NCI-H510A treated with DMSO at 0.1 percent for 48 hours (cell line): ENCODE measurements around the gene OR10G2.
"Not testable (repeated sequence)": the region's sequence is repeated elsewhere in the genome, so short reads cannot be mapped to it uniquely, and the experiment has no call there.

Source experiments
- DNase-seq: peaks from one replicate; lab custom pipeline; 2025; lab: John Stamatoyannopoulos, UW

The OR10G2 gene, protein sequence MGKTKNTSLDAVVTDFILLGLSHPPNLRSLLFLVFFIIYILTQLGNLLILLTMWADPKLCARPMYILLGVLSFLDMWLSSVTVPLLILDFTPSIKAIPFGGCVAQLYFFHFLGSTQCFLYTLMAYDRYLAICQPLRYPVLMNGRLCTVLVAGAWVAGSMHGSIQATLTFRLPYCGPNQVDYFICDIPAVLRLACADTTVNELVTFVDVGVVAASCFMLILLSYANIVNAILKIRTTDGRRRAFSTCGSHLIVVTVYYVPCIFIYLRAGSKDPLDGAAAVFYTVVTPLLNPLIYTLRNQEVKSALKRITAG

DNA sequence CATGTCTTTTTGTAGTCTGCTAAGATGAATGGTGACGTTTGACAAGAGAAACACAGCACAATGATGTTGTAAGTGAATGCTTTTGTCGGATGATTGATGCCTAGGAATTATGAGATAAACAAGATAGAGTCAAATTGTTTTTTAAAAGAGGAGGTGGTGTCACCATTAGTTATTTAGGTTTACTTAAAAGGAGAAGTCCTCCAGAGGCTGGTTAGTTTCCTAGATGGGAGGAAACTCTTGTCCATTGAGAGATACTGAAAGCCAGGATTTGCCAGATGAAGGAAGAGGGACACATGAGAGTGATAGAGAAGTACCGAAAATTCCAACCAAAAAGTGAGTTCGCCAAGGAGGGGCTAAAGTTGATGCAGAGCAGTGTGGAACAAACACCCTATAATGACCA lies at the start of gene OR10G2:
TSS of gene OR10G2 (minus strand) at position 101 of the 400 bp plus-strand sequence. CDS start at position 3, 98 bp downstream.
- no peak for DNase-seq

GRCh38 chr14:21680072-21680471 lies 45.3 kb upstream of the OR10G2 start:
- DNase-seq = no peak

- DNase-seq = no peak
These were observed 40.8 kb upstream of the OR10G2 start for GRCh38 chr14:21675566-21675965.

DNA sequence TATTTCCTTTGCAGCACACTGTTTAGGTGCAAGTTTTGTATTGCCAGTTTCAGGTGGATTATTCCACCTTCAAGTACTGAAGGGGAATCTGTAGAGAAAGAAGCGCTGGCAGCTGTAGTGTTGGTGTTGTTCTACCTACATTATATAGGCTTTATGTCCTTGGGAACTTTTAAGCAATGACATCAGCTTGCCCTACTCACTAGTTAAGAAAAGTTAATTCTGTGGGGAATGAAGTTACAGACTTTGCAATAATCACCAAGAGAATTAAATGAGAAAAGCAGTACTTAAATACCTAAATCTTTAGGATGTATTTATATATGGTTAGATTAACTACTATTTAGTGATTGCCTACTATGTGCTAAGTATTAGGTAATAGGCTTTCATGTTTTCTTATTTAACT lies 39.0 kb upstream of the OR10G2 start, which contains the start of gene OR4E1:
TSS of gene OR4E1 (minus strand) at position 101 of the 400 bp plus-strand sequence. CDS start 2,883 bp downstream, outside the sequence.
- DNase-seq = no peak

GRCh38 chr14:21672116-21672515 lies 37.4 kb upstream of the OR10G2 start:
- DNase-seq = no peak

DNA sequence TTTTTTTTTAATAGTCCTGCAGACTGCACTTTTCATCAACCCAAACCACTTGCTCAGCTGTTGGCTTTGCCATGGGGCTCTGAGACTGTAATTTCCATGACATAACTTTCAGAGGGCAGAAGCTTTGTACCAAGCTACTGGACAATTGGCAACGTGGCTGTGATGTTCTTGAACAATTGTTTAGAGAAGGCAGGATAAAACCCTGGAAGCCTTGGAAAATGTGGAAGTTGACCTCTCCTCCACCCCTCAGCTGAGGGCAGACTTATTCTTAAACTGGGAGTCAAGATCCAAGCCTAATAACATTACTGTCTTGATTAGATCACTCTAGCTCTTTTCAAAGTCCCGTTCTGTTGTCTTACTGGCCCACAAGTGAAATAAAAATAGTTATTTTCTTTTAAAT lies 36.6 kb upstream of the OR10G2 start:
- DNase-seq = no peak

GRCh38 chr14:21669284-21669683 lies 34.5 kb upstream of the OR10G2 start:
- DNase-seq = no peak

GRCh38 chr14:21668377-21668776 lies 33.6 kb upstream of the OR10G2 start:
- no peak for DNase-seq

DNA sequence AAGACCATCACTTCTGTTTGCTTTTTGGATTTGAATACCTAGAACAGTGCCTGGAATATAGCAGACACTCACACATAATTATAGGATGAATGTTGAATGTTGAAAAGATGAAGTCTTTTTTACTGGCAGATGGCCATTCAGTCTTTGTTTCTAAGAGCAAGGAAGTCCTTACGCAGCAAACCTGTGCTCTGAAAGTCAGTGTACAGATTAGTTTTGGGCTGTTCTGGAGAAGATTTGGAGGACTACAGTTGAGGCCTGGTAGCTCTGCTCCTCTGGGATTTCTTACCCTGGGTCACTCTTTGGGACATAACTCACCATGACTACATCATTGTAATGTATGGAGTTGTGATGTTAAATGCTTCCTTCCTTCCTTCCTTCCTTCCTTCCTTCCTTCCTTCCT lies 22.2 kb upstream of the OR10G2 start:
- DNase-seq = no peak

DNA sequence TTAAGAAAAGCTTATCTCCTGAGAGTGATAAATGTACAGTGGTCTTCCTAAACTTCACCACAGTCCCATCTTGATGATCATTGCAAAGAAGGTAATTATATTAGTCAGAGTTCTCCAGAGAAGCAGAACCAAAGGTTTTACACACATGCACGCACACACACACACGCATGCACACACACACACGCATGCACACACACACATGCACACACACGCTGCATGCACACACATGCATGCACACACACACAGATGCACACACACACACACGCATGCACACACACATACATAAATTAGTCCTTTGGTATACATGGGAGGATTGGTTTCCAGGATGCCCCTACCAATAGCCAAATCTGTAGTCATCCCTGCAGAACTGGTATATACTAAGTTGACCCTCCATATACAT lies 19.5 kb upstream of the OR10G2 start:
- DNase-seq = no peak

DNA sequence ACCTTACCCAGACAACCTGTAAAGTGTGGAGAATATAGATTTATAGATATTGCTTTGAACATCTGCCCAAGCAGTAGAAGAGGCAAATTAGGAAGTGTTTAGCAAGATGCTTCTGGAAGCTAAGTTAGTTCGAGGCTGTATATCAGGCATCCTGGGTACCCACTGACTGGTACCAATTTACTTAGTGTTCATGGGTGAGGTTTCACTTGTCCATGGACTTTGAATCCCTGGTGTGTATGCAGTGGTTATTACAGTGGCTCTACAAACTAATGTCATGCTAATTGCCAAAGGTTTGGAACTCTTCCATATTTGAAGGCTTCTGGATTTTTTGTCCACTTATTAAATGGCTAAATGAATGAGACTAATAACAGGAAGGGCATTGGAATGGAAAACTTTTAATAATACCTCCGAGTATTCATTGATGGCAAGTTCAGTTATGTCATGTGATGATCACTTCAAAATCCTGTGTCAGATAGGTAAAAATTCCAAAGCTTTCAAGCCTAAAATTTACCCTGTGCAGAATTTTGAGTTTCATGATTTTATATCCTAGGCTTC lies 18.7 kb upstream of the OR10G2 start, which contains the start of gene OR4E2:
TSS of gene OR4E2 (plus strand) at position 505 of the 555 bp plus-strand sequence. CDS start 11,248 bp downstream, outside the sequence.
- DNase-seq = no peak

GRCh38 chr14:21652209-21652808 lies 17.6 kb upstream of the OR10G2 start:
- DNase-seq = no peak

DNA sequence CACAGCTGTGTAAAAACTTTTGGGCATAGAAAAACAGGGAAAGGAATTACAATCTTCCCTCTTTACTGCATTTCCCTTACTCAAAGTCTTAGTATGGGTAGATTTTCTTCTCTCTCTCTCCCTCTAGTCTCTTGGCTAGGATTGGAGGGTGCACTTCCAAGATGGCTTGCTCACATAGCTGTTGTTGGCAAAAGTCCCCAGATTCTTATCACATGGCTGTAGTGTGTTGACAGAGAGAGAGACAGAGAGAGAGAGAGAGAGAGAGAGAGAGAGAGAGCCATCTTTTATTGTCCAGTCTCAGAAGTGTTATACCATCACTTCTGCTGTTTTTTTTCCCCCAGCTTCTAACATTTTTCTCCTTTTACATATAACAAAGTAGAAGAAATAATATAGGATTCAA lies 12.6 kb upstream of the OR10G2 start:
- no peak for DNase-seq

GRCh38 chr14:21643407-21643806 lies 8.7 kb upstream of the OR10G2 start:
- no peak for DNase-seq

GRCh38 chr14:21642683-21643082 lies 7.9 kb upstream of the OR10G2 start:
- DNase-seq = no peak

DNA sequence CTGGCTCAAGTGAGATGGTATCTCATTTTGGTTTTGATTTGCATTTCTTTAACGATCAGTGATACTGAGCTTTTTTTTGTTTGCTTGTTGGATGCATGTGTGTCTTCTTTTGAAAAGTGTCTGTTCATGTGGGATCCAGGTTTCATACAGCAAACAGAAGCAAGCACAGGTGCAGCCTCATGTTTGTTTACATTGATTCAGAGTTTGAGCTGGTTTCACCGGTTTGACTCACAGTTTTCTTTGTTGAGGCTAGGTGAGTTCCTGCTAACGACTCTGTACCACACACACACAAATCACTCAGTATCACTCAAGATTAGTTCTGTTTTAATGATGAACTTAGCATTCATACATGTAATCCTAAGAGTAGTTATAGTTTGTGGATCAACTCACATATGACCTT lies 3.7 kb downstream of the OR10G2 start:
- DNase-seq = no peak

- DNase-seq = not testable (repeated sequence)
These were observed 4.2 kb downstream of the OR10G2 start for GRCh38 chr14:21630503-21630902.

DNA sequence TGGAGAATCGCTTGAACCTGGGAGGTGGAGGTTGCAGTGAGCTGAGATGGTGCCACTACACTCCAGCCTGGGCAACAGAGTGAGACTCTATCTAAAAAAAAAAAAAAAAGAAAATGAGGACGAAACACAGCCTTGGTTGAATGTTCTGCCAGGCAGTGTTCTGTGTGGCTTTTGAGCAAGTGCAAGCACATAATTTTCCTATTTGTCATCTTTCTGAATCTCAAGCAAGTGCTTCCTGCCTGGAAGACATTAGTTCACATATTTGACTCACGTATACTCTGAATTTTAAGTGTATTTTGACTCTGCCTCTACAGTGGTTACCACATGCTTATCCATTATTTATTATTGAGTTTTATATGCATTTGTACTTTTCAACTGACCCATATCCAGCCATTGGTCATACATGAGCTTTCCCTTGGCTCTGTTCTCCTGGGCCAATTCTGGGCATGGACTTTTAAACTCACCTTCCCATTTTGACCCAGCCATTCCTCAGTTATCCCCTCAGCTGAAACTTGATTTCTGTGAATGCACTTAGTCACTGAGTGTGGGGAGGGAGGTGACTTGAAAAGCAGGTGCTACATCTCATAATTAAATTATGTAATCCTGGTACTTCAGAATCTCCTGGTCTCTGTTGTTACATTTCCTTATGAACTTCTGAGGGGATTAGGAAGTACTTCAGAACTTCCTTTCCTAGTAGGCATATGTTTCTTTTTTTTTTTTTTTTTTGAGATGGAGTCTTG lies 8.1 kb downstream of the OR10G2 start:
- no peak for DNase-seq

- DNase-seq = no peak
These were observed 17.1 kb downstream of the OR10G2 start for GRCh38 chr14:21617614-21618013.

DNA sequence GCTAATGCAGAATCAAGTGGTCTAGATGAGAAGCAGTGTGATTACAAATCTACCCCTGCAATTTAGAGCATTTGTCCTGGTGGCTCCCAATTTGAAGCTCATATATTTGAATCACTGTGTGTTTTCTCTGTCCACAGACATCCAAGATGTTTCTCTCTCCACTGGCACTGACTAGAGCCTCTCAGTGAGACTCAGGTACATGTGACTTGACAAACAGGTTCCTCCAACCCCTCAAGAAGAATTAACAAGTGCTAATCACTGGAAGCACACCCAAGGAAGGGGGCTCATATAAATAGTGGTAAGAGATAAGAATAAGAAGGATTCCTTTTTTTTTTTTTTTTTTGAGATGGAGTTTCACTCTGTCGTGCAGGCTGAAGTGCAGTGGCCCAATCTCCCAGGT lies 20.5 kb downstream of the OR10G2 start:
- DNase-seq = no peak

DNA sequence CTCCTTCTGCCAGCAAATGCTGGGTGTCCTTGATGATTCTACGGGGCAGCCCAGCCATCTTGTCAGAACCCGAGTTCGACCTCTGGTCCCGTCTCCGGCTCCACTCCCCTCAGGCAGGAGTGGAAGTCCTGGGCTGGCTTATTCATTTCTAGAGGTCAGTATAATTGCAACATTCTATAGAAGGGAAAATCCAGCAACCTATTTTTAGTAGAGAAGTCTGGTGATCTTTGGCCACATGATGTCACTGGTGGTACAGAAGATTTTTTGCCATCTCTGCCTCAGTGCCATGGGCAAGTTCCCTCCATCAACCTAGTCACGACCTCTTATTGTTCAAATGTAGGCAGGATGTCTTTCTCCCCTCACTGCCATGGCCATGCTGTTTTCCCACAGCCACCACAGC lies 22.4 kb downstream of the OR10G2 start:
- no peak for DNase-seq

DNA sequence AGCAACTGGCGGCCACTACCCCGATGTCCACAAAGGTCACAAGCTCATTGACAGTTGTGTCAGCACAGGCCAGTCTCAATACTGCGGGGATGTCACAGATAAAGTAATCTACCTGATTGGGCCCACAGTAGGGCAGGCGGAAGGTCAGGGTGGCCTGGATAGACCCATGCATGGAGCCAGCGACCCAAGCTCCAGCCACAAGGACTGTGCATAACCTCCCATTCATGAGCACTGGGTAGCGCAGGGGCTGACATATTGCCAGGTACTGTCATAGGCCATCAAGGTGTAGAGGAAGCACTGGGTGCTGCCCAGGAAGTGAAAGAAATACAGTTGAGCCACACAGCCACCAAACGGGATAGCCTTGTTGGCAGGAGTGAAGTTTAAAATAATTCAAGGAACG lies 32.6 kb downstream of the OR10G2 start:
- not testable (repeated sequence) for DNase-seq

DNA sequence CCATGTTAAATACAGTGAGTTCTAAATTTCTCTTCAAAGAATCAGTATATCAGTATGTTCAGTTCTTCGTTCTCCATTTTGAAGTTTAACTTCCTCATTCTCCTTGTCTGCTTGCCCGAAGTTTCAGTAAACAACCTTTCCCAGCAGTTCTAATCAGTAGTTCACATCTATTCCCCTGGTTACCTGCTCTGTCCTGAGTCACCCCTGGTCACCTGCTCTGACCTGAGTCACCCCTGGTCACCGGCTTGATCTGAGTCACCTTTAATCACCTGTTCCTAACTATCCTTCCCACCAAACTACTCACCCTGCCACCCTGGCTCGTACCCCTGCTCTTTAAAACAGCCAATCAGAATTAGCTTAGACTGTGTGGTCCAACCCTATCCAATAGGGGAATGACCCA lies 45.4 kb downstream of the OR10G2 start:
- DNase-seq = no peak
